ENCODE measurements around the gene ZNF280B. TPM values are rescaled to one million over a fixed set of nuclear protein-coding genes. Genes with fewer than 3 reads are reported as not detected.
A peak's percentile ranks its signal among the peaks of the same experiment; 100 is the strongest.

Gene ZNF280B
- total and polyA plus RNA-seq, 2 donors (not counting 3 experiments of a cell fraction or from before 2014, with no cell fraction given), result 1.5 to 3.1 TPM

- H3K9ac ChIP-seq (replicated peaks; ENCODE audit: extremely low read depth, insufficient read depth, low read length), result peak overlapping the region; percentile 49
- POLR2A ChIA-PET, result no interaction called here
- BruUV-seq (replicated peaks), result no TSS peak
These were observed 734 bp downstream of the ZNF280B start for GRCh38 chr22:22507743-22508273.

GRCh38 chr22:22506736-22507135, 1.8 kb downstream of the ZNF280B start:
- Histone ChIP-seq H3K27ac (ENCODE audit: insufficient read depth, low read depth, low read length) (no peak overlapping the region), H3K9me1 (replicated peaks; ENCODE audit: control insufficient read depth, extremely low read depth, insufficient read depth, low read length) (no peaks in the 10 kb centered on the region), H3K9me3 (replicated peaks; ENCODE audit: control insufficient read depth, insufficient read depth, low read length) (no peaks in the 10 kb centered on the region), H2AFZ (ENCODE audit: low read depth, low read length) (no peak overlapping the region), H3K79me2 (ENCODE audit: control insufficient read depth, insufficient read depth, low read length) (no peaks in the 10 kb centered on the region), H3K4me3 (replicated peaks in 1 of 3; ENCODE audit: insufficient read depth in 1 of 3, low read depth in 1 of 3, low read length in 3 of 3) (no peak overlapping the region), H3K4me1 (ENCODE audit: control insufficient read depth, extremely low read depth, insufficient read depth, low read length) (peaks cover 4% of the 10 kb centered on the region), H3K9ac (replicated peaks; ENCODE audit: extremely low read depth, insufficient read depth, low read length) (no peak overlapping the region), H3K36me3 (ENCODE audit: control insufficient read depth in 2 of 2, extremely low read depth in 1 of 2, insufficient read depth in 2 of 2, low read length in 2 of 2) (no peaks in the 10 kb centered on the region), H3K27me3 (ENCODE audit: control insufficient read depth in 2 of 2, insufficient read depth in 2 of 2, low read length in 2 of 2) (peaks cover 0 to 2% of the 10 kb centered on the region in 2 experiments), H4K20me1 (replicated peaks; ENCODE audit: control insufficient read depth, extremely low read depth, insufficient read depth, low read length) (no peaks in the 10 kb centered on the region), H3K4me2 (ENCODE audit: insufficient read depth, low read length) (no peak overlapping the region)
- TF ChIP-seq POLR2AphosphoS5 (IDR thresholded peaks at IDR 0.05; ENCODE audit: insufficient read depth, low read depth, low read length), result no peak
- no peak for TF ChIP-seq FOS (IDR thresholded peaks at IDR 0.05; ENCODE audit: borderline replicate concordance, insufficient read depth, low read length)
- no peak for TF ChIP-seq CTCF (IDR thresholded peaks at IDR 0.05; ENCODE audit: extremely low read depth in 1 of 2, insufficient read depth in 1 of 2, low read depth in 1 of 2, low read length in 2 of 2)
- TF ChIP-seq JUN (IDR thresholded peaks at IDR 0.05; ENCODE audit: borderline replicate concordance, insufficient read depth, insufficient read length, low read depth), result no peak
- TF ChIP-seq POLR2A (IDR thresholded peaks at IDR 0.05; ENCODE audit: low read depth, low read length), result no peak
- no peak for DNase-seq (ENCODE audit: low read depth, low spot score)
- FAIRE-seq, result no peak
- intact Hi-C loops (cut with micrococcal nuclease), result no loop called here
- ChIA-PET CTCF (no interaction called here), POLR2A (no interaction called here)
- dilution Hi-C loops (cut with MboI; ENCODE audit: extremely low pct_ligation_motif_present, low sequenced_read_pairs), result no loop called here
- no TSS peak for BruUV-seq (replicated peaks)

More at GRCh38 chr22:22507743-22508273, 734 bp downstream of the ZNF280B start:
- no peaks in the 10 kb centered on the region for H3K36me3 ChIP-seq (ENCODE audit: control insufficient read depth in 2 of 2, extremely low read depth in 1 of 2, insufficient read depth in 2 of 2, low read length in 2 of 2)
- H3K9me1 ChIP-seq (replicated peaks; ENCODE audit: control insufficient read depth, extremely low read depth, insufficient read depth, low read length), result no peaks in the 10 kb centered on the region
- H4K20me1 ChIP-seq (replicated peaks; ENCODE audit: control insufficient read depth, extremely low read depth, insufficient read depth, low read length), result no peaks in the 10 kb centered on the region
- no peaks in the 10 kb centered on the region for H3K79me2 ChIP-seq (ENCODE audit: control insufficient read depth, insufficient read depth, low read length)
- dilution Hi-C loops (cut with MboI; ENCODE audit: extremely low pct_ligation_motif_present, low sequenced_read_pairs) (no loop called here), intact Hi-C loops (cut with micrococcal nuclease) (no loop called here)
- H3K4me2 ChIP-seq (ENCODE audit: insufficient read depth, low read length), result peak overlapping the region; percentile 87
- H2AFZ ChIP-seq (ENCODE audit: low read depth, low read length), result peak overlapping the region; percentile 96
- H3K4me1 ChIP-seq (ENCODE audit: control insufficient read depth, extremely low read depth, insufficient read depth, low read length), result peaks cover 4% of the 10 kb centered on the region
- H3K4me3 ChIP-seq (replicated peaks in 1 of 3; ENCODE audit: insufficient read depth in 1 of 3, low read depth in 1 of 3, low read length in 3 of 3), result peak overlapping the region; percentile 62 to 80 (median 62)
- CTCF ChIA-PET, result interaction anchor here (1.2 to 2.5 kb wide), 5 partner anchors 10 to 376 kb away, joined by 4 to 16 read pairs (median 7); no protein-coding TSS in a partner anchor
- peak overlapping the region; percentile 16 for H3K27ac ChIP-seq (ENCODE audit: insufficient read depth, low read depth, low read length)
- TF ChIP-seq FOS (IDR thresholded peaks at IDR 0.05; ENCODE audit: borderline replicate concordance, insufficient read depth, low read length), result no peak
- no peak for TF ChIP-seq EZH2 (IDR thresholded peaks at IDR 0.05; ENCODE audit: borderline replicate concordance, low read depth, low read length, severe bottlenecking)
- H3K27me3 ChIP-seq (ENCODE audit: control insufficient read depth in 2 of 2, insufficient read depth in 2 of 2, low read length in 2 of 2), result peaks cover 2 to 3% of the 10 kb centered on the region in 2 experiments
- DNase-seq (ENCODE audit: low read depth, low spot score), result peak; percentile 24
- FAIRE-seq, result no peak
- no peaks in the 10 kb centered on the region for H3K9me3 ChIP-seq (replicated peaks; ENCODE audit: control insufficient read depth, insufficient read depth, low read length)
